ENCODE data around the gene CTSA. TPM values are rescaled to one million over a fixed set of nuclear protein-coding genes. Genes with fewer than 3 reads are reported as not detected.
"Not testable (repeated sequence)": the region's sequence is repeated elsewhere in the genome, so short reads cannot be mapped to it uniquely, and the experiment has no call there.

Gene CTSA
- total RNA-seq, 1 donor from 2014 or later = 60.4 TPM

- intact Hi-C loops (cut with micrococcal nuclease) = no loop called here
Measured at GRCh38 chr20:45863543-45864470, 27.3 kb upstream of the CTSA start.

- intact Hi-C loops (cut with micrococcal nuclease) = no loop called here
Measured at GRCh38 chr20:45866454-45866853, 24.7 kb upstream of the CTSA start.

GRCh38 chr20:45867136-45867818, 23.9 kb upstream of the CTSA start:
- intact Hi-C loops (cut with micrococcal nuclease) = no loop called here

GRCh38 chr20:45867819-45868176, 23.3 kb upstream of the CTSA start:
- intact Hi-C loops (cut with micrococcal nuclease) = no loop called here

- intact Hi-C loops (cut with micrococcal nuclease) = no loop called here
Measured at GRCh38 chr20:45872626-45873025, 18.5 kb upstream of the CTSA start.

GRCh38 chr20:45873409-45874103, 17.6 kb upstream of the CTSA start:
- intact Hi-C loops (cut with micrococcal nuclease) = no loop called here

GRCh38 chr20:45874104-45874481, 17.0 kb upstream of the CTSA start:
- intact Hi-C loops (cut with micrococcal nuclease) = not testable (repeated sequence)

- intact Hi-C loops (cut with micrococcal nuclease) = no loop called here
Measured at GRCh38 chr20:45874576-45874975, 16.6 kb upstream of the CTSA start.

GRCh38 chr20:45878076-45878761, 12.9 kb upstream of the CTSA start:
- intact Hi-C loops (cut with micrococcal nuclease) = no loop called here

GRCh38 chr20:45880988-45881788, 9.9 kb upstream of the CTSA start, which contains the start of gene ZSWIM1:
Gene ZSWIM1 (plus strand): TSS chr20:45881227. CDS start chr20:45882593, 1,366 bp downstream.
- intact Hi-C loops (cut with micrococcal nuclease) = loop anchor here (1.0 to 2.0 kb wide), 5 partner anchors 10 to 91 kb away; partner anchors contain the start of genes ACOT8, CTSA, NEURL2 and ZNF335

- intact Hi-C loops (cut with micrococcal nuclease) = no loop called here
Measured at GRCh38 chr20:45882469-45883099, 8.6 kb upstream of the CTSA start.

- intact Hi-C loops (cut with micrococcal nuclease) = no loop called here
Measured at GRCh38 chr20:45883100-45883469, 8.1 kb upstream of the CTSA start.

- intact Hi-C loops (cut with micrococcal nuclease) = no loop called here
Measured at GRCh38 chr20:45886590-45887345, 4.4 kb upstream of the CTSA start.

- intact Hi-C loops (cut with micrococcal nuclease) = no loop called here
Measured at GRCh38 chr20:45887346-45887715, 3.8 kb upstream of the CTSA start, which contains the start of gene SPATA25. Gene SPATA25 (minus strand): TSS chr20:45887622. CDS start chr20:45887590, 32 bp downstream.

- intact Hi-C loops (cut with micrococcal nuclease) = no loop called here
Measured at GRCh38 chr20:45888681-45889080, 2.5 kb upstream of the CTSA start.

- intact Hi-C loops (cut with micrococcal nuclease) = loop anchor here (1.0 to 2.0 kb wide), 4 partner anchors 21 to 80 kb away; partner anchors contain the start of genes ACOT8, UBE2C and ZSWIM3
Measured at GRCh38 chr20:45890077-45890984, 804 bp upstream of the CTSA start.

GRCh38 chr20:45892049-45892825, 1.1 kb downstream of the CTSA start:
- intact Hi-C loops (cut with micrococcal nuclease) = no loop called here
